Panc1 (cell line): ENCODE results near the gene SSTR5. TPM values are rescaled to one million over a fixed set of nuclear protein-coding genes. Genes with fewer than 3 reads are reported as not detected.
A peak's percentile ranks its signal among the peaks of the same experiment; 100 is the strongest.

Experiments used
- ATAC-seq: fragments of 200-7000 bp; cut with Tn5 transposase; 2 replicates; pipeline ENCODE4 v1.9.1; 2020; ENCODE audit warnings: mild to moderate bottlenecking, moderate library complexity
- BruUV-seq: library from RNA; stranded (reverse); fragments of 400-500 nt; replicated peaks from 2 replicates; lab custom pipeline; 2021; lab: Mats Ljungman, UMichigan
- CTCF ChIA-PET: fragments of 300-600 bp; sonication (Branson Sonifier 250); formaldehyde crosslinking; loops from one replicate; lab custom pipeline; 2022; ENCODE audit warnings: antibody characterized with exemption; lab: Charles Lee
- POLR2A ChIA-PET: fragments of 300-600 bp; sonication (Branson Sonifier 250); formaldehyde crosslinking; loops from one replicate; lab custom pipeline; 2022; ENCODE audit warnings: antibody characterized with exemption; lab: Charles Lee
- DNase-seq: peaks from one replicate; pipeline ENCODE4 v3.0.0-alpha.2; 2010; ENCODE audit warnings: low read depth, low spot score
- H3K27ac ChIP-seq: 2 replicates; pipeline ENCODE4 v1.5.1; 2011; ENCODE audit warnings: mild to moderate bottlenecking, low read length, inconsistent platforms
- H3K27me3 ChIP-seq: fragments of 200-500 bp; sonication (Bioruptor generic); 2 replicates; pipeline ENCODE4 v1.6.0; 2014; ENCODE audit warnings: low read length, inconsistent platforms; ENCODE audit not compliant: control insufficient read depth, insufficient read depth
- H3K36me3 ChIP-seq: fragments of 200-500 bp; sonication (Bioruptor generic); 2 replicates; pipeline ENCODE4 v1.5.1; 2014; ENCODE audit warnings: inconsistent platforms, mild to moderate bottlenecking, low read length, moderate library complexity; ENCODE audit not compliant: control insufficient read depth, insufficient read depth
- H3K4me1 ChIP-seq: 2 replicates; pipeline ENCODE4 v1.5.1; 2011; ENCODE audit warnings: inconsistent platforms, mild to moderate bottlenecking, low read length, moderate library complexity; ENCODE audit not compliant: control insufficient read depth, insufficient read depth
- H3K4me3 ChIP-seq, 2 experiments: 2 replicates each; pipeline ENCODE4 v1.5.1; 2011 to 2012; ENCODE audit warnings: low read depth in 2 of 2, low read length in 2 of 2, mild to moderate bottlenecking in 2 of 2, inconsistent platforms in 1 of 2, moderate library complexity in 1 of 2
- H3K9me3 ChIP-seq: fragments of 200-500 bp; sonication (Bioruptor generic); 2 replicates; pipeline ENCODE4 v1.5.1; 2014; ENCODE audit warnings: low read depth, mild to moderate bottlenecking, inconsistent platforms, low read length, moderate library complexity; ENCODE audit not compliant: control insufficient read depth, insufficient read depth
- CTCF ChIP-seq: fragments of 450-650 bp; IDR thresholded peaks from 2 replicates; pipeline ENCODE4 v1.5.1; 2017; ENCODE audit warnings: mild to moderate bottlenecking
- POLR2AphosphoS5 ChIP-seq: IDR thresholded peaks from 2 replicates; pipeline ENCODE4 v1.6.1; 2012; ENCODE audit warnings: mild to moderate bottlenecking, low read depth, low read length, moderate library complexity
- SIN3A ChIP-seq: IDR thresholded peaks from 2 replicates; pipeline ENCODE4 v1.6.1; 2012; ENCODE audit warnings: low read depth, mild to moderate bottlenecking, low read length, moderate library complexity, borderline replicate concordance; ENCODE audit not compliant: insufficient read depth
- TCF7L2 ChIP-seq: IDR thresholded peaks from 2 replicates; pipeline ENCODE4 v1.6.1; 2011; ENCODE audit warnings: mild to moderate bottlenecking, low read depth, low read length, inconsistent platforms
- in situ Hi-C: cut with HindIII; loops from 2 replicates; pipeline ENCODE4 v1.10.0; 2016; ENCODE audit warnings: low sequenced_read_pairs, low pct_unique_long_range_greater_than_20kb
- intact Hi-C: fragments of 100-400 bp; cut with micrococcal nuclease; formaldehyde crosslinking; loops from one replicate; pipeline ENCODE4 v1.10.0; 2022; ENCODE audit not compliant: unreplicated experiment
- total RNA-seq: library from RNA; stranded (reverse); gene quantifications from one replicate; pipeline ENCODE4 v1.2.1, GENCODE V29; 2021; ENCODE audit not compliant: unreplicated experiment
- TF ChIP-seq, protein P1 (sequence below), 2 experiments: IDR thresholded peaks; 2 replicates each; pipeline ENCODE4 v1.6.1; 2011 to 2012; ENCODE audit warnings: low read depth in 2 of 2, control low read depth in 1 of 2, low read length in 1 of 2, mild to moderate bottlenecking in 1 of 2, moderate library complexity in 1 of 2; ENCODE audit not compliant: insufficient read depth in 1 of 2

The SSTR5 gene
- total RNA-seq, 1 experiment from 2014 or later: 2.8 TPM

DNA sequence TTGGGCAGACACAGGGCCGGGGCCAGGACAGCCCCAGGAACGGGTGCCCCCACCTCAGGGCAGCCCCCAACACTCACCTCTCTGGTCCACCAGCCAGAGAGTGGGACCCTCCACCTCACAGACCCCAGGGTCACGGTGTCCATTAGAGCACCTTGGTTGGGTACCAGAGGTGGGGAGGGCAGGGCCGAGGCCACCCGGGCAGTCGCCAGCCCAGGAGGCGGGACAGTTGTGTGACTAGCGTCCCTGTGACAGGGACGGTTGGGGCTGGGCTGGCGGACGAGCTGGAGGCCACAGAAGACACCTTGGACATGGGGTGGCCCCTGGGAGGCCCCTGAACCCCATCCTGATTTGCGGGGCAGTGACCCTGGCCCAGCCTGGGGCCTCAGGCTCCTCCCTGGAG is 35.2 kb downstream of the SSTR5 start:
- H3K4me3 ChIP-seq: no peak overlapping the region
- no peak for ATAC-seq
- H3K27ac ChIP-seq: no peak overlapping the region
- no peaks in the 10 kb centered on the region for H3K9me3 ChIP-seq
- ChIA-PET CTCF (no interaction called here), POLR2A (no interaction called here)
- no peak for DNase-seq
- TF ChIP-seq SIN3A (no peak), TCF7L2 (no peak), POLR2AphosphoS5 (no peak), CTCF (no peak)
- TF ChIP-seq, protein P1, sequence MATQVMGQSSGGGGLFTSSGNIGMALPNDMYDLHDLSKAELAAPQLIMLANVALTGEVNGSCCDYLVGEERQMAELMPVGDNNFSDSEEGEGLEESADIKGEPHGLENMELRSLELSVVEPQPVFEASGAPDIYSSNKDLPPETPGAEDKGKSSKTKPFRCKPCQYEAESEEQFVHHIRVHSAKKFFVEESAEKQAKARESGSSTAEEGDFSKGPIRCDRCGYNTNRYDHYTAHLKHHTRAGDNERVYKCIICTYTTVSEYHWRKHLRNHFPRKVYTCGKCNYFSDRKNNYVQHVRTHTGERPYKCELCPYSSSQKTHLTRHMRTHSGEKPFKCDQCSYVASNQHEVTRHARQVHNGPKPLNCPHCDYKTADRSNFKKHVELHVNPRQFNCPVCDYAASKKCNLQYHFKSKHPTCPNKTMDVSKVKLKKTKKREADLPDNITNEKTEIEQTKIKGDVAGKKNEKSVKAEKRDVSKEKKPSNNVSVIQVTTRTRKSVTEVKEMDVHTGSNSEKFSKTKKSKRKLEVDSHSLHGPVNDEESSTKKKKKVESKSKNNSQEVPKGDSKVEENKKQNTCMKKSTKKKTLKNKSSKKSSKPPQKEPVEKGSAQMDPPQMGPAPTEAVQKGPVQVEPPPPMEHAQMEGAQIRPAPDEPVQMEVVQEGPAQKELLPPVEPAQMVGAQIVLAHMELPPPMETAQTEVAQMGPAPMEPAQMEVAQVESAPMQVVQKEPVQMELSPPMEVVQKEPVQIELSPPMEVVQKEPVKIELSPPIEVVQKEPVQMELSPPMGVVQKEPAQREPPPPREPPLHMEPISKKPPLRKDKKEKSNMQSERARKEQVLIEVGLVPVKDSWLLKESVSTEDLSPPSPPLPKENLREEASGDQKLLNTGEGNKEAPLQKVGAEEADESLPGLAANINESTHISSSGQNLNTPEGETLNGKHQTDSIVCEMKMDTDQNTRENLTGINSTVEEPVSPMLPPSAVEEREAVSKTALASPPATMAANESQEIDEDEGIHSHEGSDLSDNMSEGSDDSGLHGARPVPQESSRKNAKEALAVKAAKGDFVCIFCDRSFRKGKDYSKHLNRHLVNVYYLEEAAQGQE (IDR thresholded peaks at IDR 0.05; ENCODE audit: insufficient read depth in 1 of 2, low read depth in 2 of 2, low read length in 1 of 2): no peak
- intact Hi-C loops (loop anchor here (2.0 kb wide), 1 partner anchor 87 kb away; no protein-coding TSS in a partner anchor), in situ Hi-C loops (no loop called here)
- no TSS peak for BruUV-seq
- no peaks in the 10 kb centered on the region for H3K36me3 ChIP-seq
- H3K27me3 ChIP-seq: no peaks in the 10 kb centered on the region
- peaks cover 20% of the 10 kb centered on the region; the same call in 1 of the 2 replicates for H3K4me1 ChIP-seq

DNA sequence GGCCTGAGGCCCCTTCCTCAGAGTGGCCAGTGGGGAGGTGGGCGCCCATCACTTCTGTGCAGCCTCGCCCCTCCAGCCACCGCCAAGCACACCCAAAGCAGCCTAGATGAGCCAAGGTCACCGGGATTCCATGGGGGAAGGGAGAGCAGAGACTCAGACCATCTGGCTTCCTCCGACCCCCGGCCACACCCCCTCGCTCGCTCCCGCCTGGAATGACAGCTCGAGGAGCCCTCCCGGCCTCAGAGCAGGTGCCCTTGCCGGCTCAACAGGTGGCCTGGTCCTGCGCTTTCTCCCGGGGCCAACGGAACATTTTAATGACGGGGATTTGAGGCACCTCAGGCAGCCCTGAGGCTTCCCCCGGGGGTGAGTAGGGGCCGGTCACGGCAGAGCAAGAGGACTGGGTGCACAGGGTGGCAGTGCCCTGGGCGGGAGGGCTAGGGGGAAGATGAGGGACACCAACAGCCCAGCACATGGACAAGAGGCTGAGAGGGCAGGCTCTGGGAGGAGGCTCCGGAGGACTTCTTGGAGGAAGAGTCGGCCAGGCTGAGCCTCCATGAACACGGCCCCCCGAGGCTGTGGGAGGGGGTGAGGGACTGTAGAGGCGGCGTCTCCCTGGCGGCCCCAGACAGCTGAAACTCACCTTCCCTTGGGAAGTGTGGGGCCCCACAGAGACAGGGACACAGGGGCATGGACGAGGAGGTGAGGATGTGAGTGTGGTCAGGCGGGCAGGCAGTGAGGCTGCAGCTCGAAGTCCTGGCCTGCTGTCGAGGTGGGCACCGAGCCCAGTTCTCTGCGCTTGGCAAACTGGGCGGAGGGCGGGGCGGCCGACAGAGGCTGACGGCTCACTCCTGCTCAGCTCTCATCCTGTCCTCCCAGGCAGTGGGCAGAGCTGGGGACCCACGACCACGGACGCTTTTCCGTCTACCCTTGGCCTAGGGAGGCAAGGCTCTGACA is 36.0 kb downstream of the SSTR5 start:
- BruUV-seq: no TSS peak
- POLR2A ChIA-PET: no interaction called here
- no peak overlapping the region for H3K27ac ChIP-seq
- DNase-seq: no peak
- in situ Hi-C loops: no loop called here
- TF ChIP-seq, protein P1 (IDR thresholded peaks at IDR 0.05; ENCODE audit: insufficient read depth in 1 of 2, low read depth in 2 of 2, low read length in 1 of 2): no peak
- TF ChIP-seq CTCF (no peak), SIN3A (no peak), TCF7L2 (no peak), POLR2AphosphoS5 (no peak)
- 0 out of 2 replicates have a peak, but pooled peaks cover 18% of the 10 kb centered on the region for H3K4me1 ChIP-seq
- intact Hi-C loops: no loop called here
- CTCF ChIA-PET: no interaction called here
- H3K36me3 ChIP-seq: no peaks in the 10 kb centered on the region
- H3K4me3 ChIP-seq: no peak overlapping the region
- H3K27me3 ChIP-seq: no peaks in the 10 kb centered on the region
- H3K9me3 ChIP-seq: no peaks in the 10 kb centered on the region
- peak; percentile 28; the same call in 1 of the 2 replicates for ATAC-seq
